Karpas-422 (cell line): Measurements from ENCODE around the gene VWA8. TPM values are rescaled to one million over a fixed set of nuclear protein-coding genes. Genes with fewer than 3 reads are reported as not detected.

Experiments used
- DNase-seq: peaks from one replicate; pipeline ENCODE4 v3.0.0-alpha.2; 2015
- H2AFZ ChIP-seq: fragments of 200-600 bp; sonication (generic); 2 replicates; pipeline ENCODE4 v1.6.1; 2014; ENCODE audit warnings: antibody characterized with exemption, low read length, mixed read lengths
- H3K27ac ChIP-seq: fragments of 200-600 bp; sonication (generic); 2 replicates; pipeline ENCODE4 v1.5.1; 2014; ENCODE audit warnings: mild to moderate bottlenecking, low read length, moderate library complexity
- H3K27me3 ChIP-seq: fragments of 200-600 bp; sonication (generic); 2 replicates; pipeline ENCODE4 v1.6.1; 2014; ENCODE audit warnings: low read length, mixed read lengths
- H3K36me3 ChIP-seq: fragments of 200-600 bp; sonication (generic); 2 replicates; pipeline ENCODE4 v1.6.1; 2014; ENCODE audit warnings: low read length, mixed read lengths; ENCODE audit not compliant: insufficient read depth
- H3K4me1 ChIP-seq: fragments of 200-600 bp; sonication (generic); 2 replicates; pipeline ENCODE4 v1.6.1; 2014; ENCODE audit warnings: mild to moderate bottlenecking, low read length, mixed read lengths
- H3K4me2 ChIP-seq: fragments of 200-600 bp; sonication (generic); 2 replicates; pipeline ENCODE4 v1.6.1; 2014; ENCODE audit warnings: low read length, low read depth, mild to moderate bottlenecking; ENCODE audit not compliant: poor library complexity, severe bottlenecking
- H3K4me3 ChIP-seq: fragments of 200-600 bp; sonication (generic); 2 replicates; pipeline ENCODE4 v1.5.1; 2014; ENCODE audit warnings: mild to moderate bottlenecking, antibody characterized with exemption, low read length, mixed read lengths
- H3K79me2 ChIP-seq: fragments of 200-600 bp; sonication (generic); 2 replicates; pipeline ENCODE4 v1.6.1; 2014; ENCODE audit warnings: mild to moderate bottlenecking, low read length, mixed read lengths
- H3K9ac ChIP-seq: fragments of 200-600 bp; sonication (generic); 2 replicates; pipeline ENCODE4 v1.6.0; 2014; ENCODE audit warnings: low read length
- H3K9me2 ChIP-seq: fragments of 200-600 bp; sonication (generic), shearing (Covaris generic); replicated peaks from 2 replicates; pipeline ENCODE4 v1.6.0; 2014; ENCODE audit warnings: mild to moderate bottlenecking, low read length, moderate library complexity; ENCODE audit not compliant: insufficient read depth
- H3K9me3 ChIP-seq: fragments of 300-700, 200-600 bp; sonication (generic); 2 replicates; pipeline ENCODE4 v1.6.1; 2014; ENCODE audit warnings: low read length, mixed read lengths
- H4K20me1 ChIP-seq: fragments of 200-600 bp; sonication (generic); 2 replicates; pipeline ENCODE4 v1.6.1; 2014; ENCODE audit warnings: mild to moderate bottlenecking, antibody characterized with exemption, low read length, low read depth; ENCODE audit not compliant: insufficient read depth
- total RNA-seq: library from RNA; depleted of rRNA; stranded (reverse); fragments of >200 nt; shearing (Covaris generic); gene quantifications from 2 replicates; pipeline ENCODE4 v1.2.3, GENCODE V29; 2014; ENCODE audit warnings: low replicate concordance

The VWA8 gene
- total RNA-seq, 1 experiment from 2014 or later, result 35.7 TPM

DNA sequence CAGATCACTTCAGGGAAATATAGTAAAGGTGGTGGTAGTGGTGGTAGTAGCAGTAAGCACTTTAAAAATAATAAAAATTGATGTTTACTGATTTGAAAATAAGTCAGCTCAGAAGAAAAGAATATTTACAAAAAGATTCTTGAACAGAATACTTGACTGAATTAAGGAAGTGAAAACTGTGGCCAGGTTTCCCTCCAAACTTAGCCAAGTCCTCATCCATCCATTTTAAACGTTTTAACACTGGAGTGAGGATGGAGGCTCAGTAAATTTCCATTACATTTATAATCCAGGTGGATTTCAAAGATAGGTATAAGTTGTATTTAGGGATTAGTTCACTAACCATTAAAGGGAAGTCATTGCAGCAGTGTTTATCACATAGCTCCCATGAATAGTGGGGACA, 282.1 kb downstream of the VWA8 start:
- no peak overlapping the region for H3K4me3 ChIP-seq
- no peaks in the 10 kb centered on the region for H3K9me3 ChIP-seq
- no peaks in the 10 kb centered on the region for H3K9me2 ChIP-seq
- no peaks in the 10 kb centered on the region for H3K79me2 ChIP-seq
- H4K20me1 ChIP-seq, result no peaks in the 10 kb centered on the region
- H3K36me3 ChIP-seq, result 0 out of 2 replicates have a peak, but pooled peaks cover 5% of the 10 kb centered on the region
- H3K27ac ChIP-seq, result no peak overlapping the region
- peaks cover 10% of the 10 kb centered on the region for H3K4me1 ChIP-seq
- no peak overlapping the region for H2AFZ ChIP-seq
- no peak overlapping the region for H3K4me2 ChIP-seq
- no peak overlapping the region for H3K9ac ChIP-seq
- DNase-seq, result no peak
- no peaks in the 10 kb centered on the region for H3K27me3 ChIP-seq

DNA sequence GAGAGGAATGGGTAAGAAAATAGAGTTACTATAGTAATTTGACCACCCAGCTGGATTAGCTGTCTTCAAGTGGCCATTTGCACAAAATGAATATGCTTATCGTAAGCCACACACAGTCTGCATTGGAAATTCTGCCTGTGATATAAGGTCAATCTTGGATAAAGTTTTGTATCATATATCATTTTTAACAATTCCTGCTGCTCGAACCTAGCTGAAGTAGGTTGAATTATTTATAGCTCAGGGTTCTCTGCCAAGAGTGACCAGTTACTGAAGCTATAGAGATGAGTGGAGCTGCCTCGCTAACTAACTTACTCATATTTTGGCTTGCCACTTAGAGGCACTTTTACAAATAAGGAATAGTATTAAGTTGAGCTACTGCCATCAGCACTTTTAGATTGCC, 282.7 kb downstream of the VWA8 start:
- DNase-seq, result no peak
- peaks cover 10% of the 10 kb centered on the region for H3K4me1 ChIP-seq
- H3K4me2 ChIP-seq, result no peak overlapping the region
- no peaks in the 10 kb centered on the region for H3K9me2 ChIP-seq
- H3K27ac ChIP-seq, result no peak overlapping the region
- H2AFZ ChIP-seq, result no peak overlapping the region
- H3K4me3 ChIP-seq, result no peak overlapping the region
- no peaks in the 10 kb centered on the region for H4K20me1 ChIP-seq
- H3K36me3 ChIP-seq, result no peaks in the 10 kb centered on the region
- H3K27me3 ChIP-seq, result no peaks in the 10 kb centered on the region
- no peak overlapping the region for H3K9ac ChIP-seq
- no peaks in the 10 kb centered on the region for H3K9me3 ChIP-seq
- no peaks in the 10 kb centered on the region for H3K79me2 ChIP-seq

DNA sequence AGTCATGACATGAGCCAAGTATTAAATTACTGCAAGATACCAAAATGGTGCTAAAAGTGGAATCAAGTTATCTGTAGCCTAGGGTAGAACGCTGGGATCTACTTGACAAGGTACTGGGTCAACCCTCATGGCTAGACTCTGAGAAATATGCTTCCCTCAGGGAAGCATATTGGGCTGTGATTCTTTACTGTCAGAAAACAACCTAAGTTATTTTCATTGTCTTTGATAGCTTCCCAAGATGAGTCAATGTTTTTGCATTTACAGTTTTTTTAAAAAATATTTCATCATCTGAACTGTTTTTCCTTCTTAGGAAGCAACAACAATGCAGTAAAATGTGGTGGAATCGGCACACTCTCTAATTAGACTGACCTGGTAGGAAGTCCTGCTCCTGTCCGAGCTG, 285.6 kb downstream of the VWA8 start:
- Histone ChIP-seq H3K4me1 (peaks cover 16% of the 10 kb centered on the region), H3K79me2 (no peaks in the 10 kb centered on the region), H3K9me2 (no peaks in the 10 kb centered on the region), H3K4me2 (no peak overlapping the region), H3K27ac (no peak overlapping the region), H3K9me3 (no peaks in the 10 kb centered on the region), H4K20me1 (no peaks in the 10 kb centered on the region), H3K9ac (no peak overlapping the region), H3K27me3 (no peaks in the 10 kb centered on the region), H2AFZ (no peak overlapping the region), H3K4me3 (no peak overlapping the region), H3K36me3 (no peaks in the 10 kb centered on the region)
- DNase-seq, result no peak

- no peak for DNase-seq
- no peaks in the 10 kb centered on the region for H3K9me2 ChIP-seq
- H3K79me2 ChIP-seq, result no peaks in the 10 kb centered on the region
- no peak overlapping the region for H3K27ac ChIP-seq
- no peaks in the 10 kb centered on the region for H3K9me3 ChIP-seq
- H3K9ac ChIP-seq, result no peak overlapping the region
- no peaks in the 10 kb centered on the region for H3K36me3 ChIP-seq
- no peaks in the 10 kb centered on the region for H4K20me1 ChIP-seq
- no peaks in the 10 kb centered on the region for H3K27me3 ChIP-seq
- no peak overlapping the region for H2AFZ ChIP-seq
- H3K4me2 ChIP-seq, result no peak overlapping the region
- peaks cover 17% of the 10 kb centered on the region for H3K4me1 ChIP-seq
- no peak overlapping the region for H3K4me3 ChIP-seq
These were observed 286.7 kb downstream of the VWA8 start for GRCh38 chr13:41674246-41674645.

GRCh38 chr13:41673640-41674039, 287.3 kb downstream of the VWA8 start:
- Histone ChIP-seq H3K9ac (no peak overlapping the region), H2AFZ (no peak overlapping the region), H3K79me2 (no peaks in the 10 kb centered on the region), H3K4me2 (no peak overlapping the region), H4K20me1 (no peaks in the 10 kb centered on the region), H3K9me2 (no peaks in the 10 kb centered on the region), H3K27me3 (no peaks in the 10 kb centered on the region), H3K4me3 (no peak overlapping the region), H3K27ac (no peak overlapping the region), H3K4me1 (peaks cover 11% of the 10 kb centered on the region), H3K36me3 (no peaks in the 10 kb centered on the region), H3K9me3 (no peaks in the 10 kb centered on the region)
- no peak for DNase-seq

GRCh38 chr13:41670873-41671443, 290.0 kb downstream of the VWA8 start:
- Histone ChIP-seq H4K20me1 (no peaks in the 10 kb centered on the region), H3K4me2 (no peak overlapping the region), H3K27ac (no peak overlapping the region), H3K9ac (no peak overlapping the region), H3K36me3 (no peaks in the 10 kb centered on the region), H3K9me2 (no peaks in the 10 kb centered on the region), H3K4me3 (no peak overlapping the region), H3K27me3 (no peaks in the 10 kb centered on the region), H3K4me1 (peaks cover 28% of the 10 kb centered on the region), H3K9me3 (no peaks in the 10 kb centered on the region), H2AFZ (no peak overlapping the region), H3K79me2 (no peaks in the 10 kb centered on the region)
- DNase-seq, result no peak

DNA sequence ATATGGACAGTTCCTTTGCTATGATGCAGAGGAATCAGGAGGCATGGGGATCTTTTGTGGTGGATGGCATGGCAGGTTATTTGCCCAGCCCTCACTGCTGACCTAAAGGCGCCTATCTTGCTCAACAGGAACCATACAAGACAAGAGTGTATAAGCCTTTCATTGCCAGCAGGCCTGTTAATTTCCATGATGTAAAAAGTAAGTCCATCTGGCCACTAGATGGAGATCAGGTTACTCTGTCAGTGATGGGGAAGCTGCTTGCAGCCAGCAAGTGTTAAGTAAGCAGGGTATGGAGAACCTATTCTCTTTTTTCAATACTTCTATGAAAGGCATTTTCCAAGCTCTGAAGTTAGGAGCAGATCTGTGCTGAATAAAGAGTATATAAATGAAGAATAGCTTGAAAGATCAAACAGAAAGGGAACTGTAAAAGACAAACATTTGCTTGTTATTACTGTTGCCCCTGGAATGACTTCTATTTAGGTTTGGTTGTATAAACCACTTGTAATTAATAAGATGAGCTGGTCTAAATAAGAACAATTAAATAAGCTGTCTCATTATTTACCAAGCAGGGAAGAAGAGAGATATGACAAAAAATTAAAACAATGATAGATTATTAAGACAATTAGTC, 292.7 kb downstream of the VWA8 start:
- Histone ChIP-seq H3K27me3 (no peaks in the 10 kb centered on the region), H3K9me2 (no peaks in the 10 kb centered on the region), H3K36me3 (no peaks in the 10 kb centered on the region), H3K4me2 (no peak overlapping the region), H3K4me3 (no peak overlapping the region), H3K9ac (no peak overlapping the region), H2AFZ (no peak overlapping the region), H4K20me1 (no peaks in the 10 kb centered on the region), H3K4me1 (peaks cover 28% of the 10 kb centered on the region), H3K9me3 (no peaks in the 10 kb centered on the region), H3K79me2 (no peaks in the 10 kb centered on the region), H3K27ac (no peak overlapping the region)
- DNase-seq, result peak; percentile 90

DNA sequence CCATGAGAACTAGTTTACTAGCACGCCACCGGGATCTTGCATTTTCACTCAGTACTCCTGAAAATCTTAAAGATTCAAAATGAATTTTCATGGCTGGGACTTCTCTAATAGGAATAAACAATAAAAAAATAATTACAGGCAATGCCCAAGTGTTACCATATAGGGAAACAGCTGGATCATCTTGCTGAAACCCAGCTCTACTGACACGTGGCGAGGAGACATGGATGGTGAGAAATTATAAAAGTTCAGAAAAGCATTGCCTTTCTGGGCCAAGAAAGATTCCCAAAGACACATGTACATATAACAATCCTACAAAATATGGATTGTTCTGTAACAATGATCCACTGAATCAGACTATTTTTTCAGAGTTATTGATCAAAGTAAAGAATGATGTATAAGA, 294.3 kb downstream of the VWA8 start:
- Histone ChIP-seq H3K9me2 (no peaks in the 10 kb centered on the region), H3K9me3 (no peaks in the 10 kb centered on the region), H3K9ac (no peak overlapping the region), H3K4me2 (no peak overlapping the region), H3K4me1 (peaks cover 28% of the 10 kb centered on the region), H3K4me3 (no peak overlapping the region), H3K79me2 (no peaks in the 10 kb centered on the region), H2AFZ (no peak overlapping the region), H3K27me3 (no peaks in the 10 kb centered on the region), H3K27ac (no peak overlapping the region), H4K20me1 (no peaks in the 10 kb centered on the region), H3K36me3 (no peaks in the 10 kb centered on the region)
- DNase-seq, result no peak
